ENCODE data around the gene PIEZO1. TPM values are rescaled to one million over a fixed set of nuclear protein-coding genes. Genes with fewer than 3 reads are reported as not detected.

Gene PIEZO1
- total and polyA plus RNA-seq, 2 donors (not counting 3 experiments of a cell fraction or from before 2014, with no cell fraction given), result 298 to 322 TPM

- POLR2A ChIA-PET, result no interaction called here
- H2AFZ ChIP-seq (ENCODE audit: low read depth, low read length), result no peak overlapping the region
- CTCF ChIA-PET, result interaction anchor here (1.5 kb wide), 1 partner anchor 20 kb away, joined by 4 read pairs; no protein-coding TSS in a partner anchor
- no peaks in the 10 kb centered on the region for H3K79me2 ChIP-seq (ENCODE audit: control insufficient read depth, insufficient read depth, low read length)
- intact Hi-C loops (cut with micrococcal nuclease) (no loop called here), dilution Hi-C loops (cut with MboI; ENCODE audit: extremely low pct_ligation_motif_present, low sequenced_read_pairs) (no loop called here)
- H3K27me3 ChIP-seq (ENCODE audit: control insufficient read depth in 2 of 2, insufficient read depth in 2 of 2, low read length in 2 of 2), result no peaks in the 10 kb centered on the region
- H3K4me1 ChIP-seq (ENCODE audit: control insufficient read depth, extremely low read depth, insufficient read depth, low read length), result no peaks in the 10 kb centered on the region
- H3K4me3 ChIP-seq (replicated peaks in 1 of 3; ENCODE audit: insufficient read depth in 1 of 3, low read depth in 1 of 3, low read length in 3 of 3), result no peak overlapping the region
- TF ChIP-seq JUN (IDR thresholded peaks at IDR 0.05; ENCODE audit: borderline replicate concordance, insufficient read depth, insufficient read length, low read depth), result no peak
- TF ChIP-seq MYC (IDR thresholded peaks at IDR 0.05; ENCODE audit: low read depth, low read length), result no peak
- TF ChIP-seq, protein P1, sequence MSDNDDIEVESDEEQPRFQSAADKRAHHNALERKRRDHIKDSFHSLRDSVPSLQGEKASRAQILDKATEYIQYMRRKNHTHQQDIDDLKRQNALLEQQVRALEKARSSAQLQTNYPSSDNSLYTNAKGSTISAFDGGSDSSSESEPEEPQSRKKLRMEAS (IDR thresholded peaks at IDR 0.05; ENCODE audit: insufficient read depth, insufficient read length), result no peak
- TF ChIP-seq POLR2AphosphoS5 (IDR thresholded peaks at IDR 0.05; ENCODE audit: insufficient read depth, low read depth, low read length), result no peak
- TF ChIP-seq EZH2 (IDR thresholded peaks at IDR 0.05; ENCODE audit: borderline replicate concordance, low read depth, low read length, severe bottlenecking), result no peak
- no peak for TF ChIP-seq POLR2A (IDR thresholded peaks at IDR 0.05; ENCODE audit: low read depth, low read length)
- TF ChIP-seq GATA2 (IDR thresholded peaks at IDR 0.05; ENCODE audit: insufficient read depth, insufficient read length, low read depth, low read length), result no peak
- no peak for TF ChIP-seq CTCF (IDR thresholded peaks at IDR 0.05; ENCODE audit: extremely low read depth in 1 of 2, insufficient read depth in 1 of 2, low read depth in 1 of 2, low read length in 2 of 2)
- no peak for TF ChIP-seq FOS (IDR thresholded peaks at IDR 0.05; ENCODE audit: borderline replicate concordance, insufficient read depth, low read length)
- peaks cover 0 to 3% of the 10 kb centered on the region in 2 experiments for H3K36me3 ChIP-seq (ENCODE audit: control insufficient read depth in 2 of 2, extremely low read depth in 1 of 2, insufficient read depth in 2 of 2, low read length in 2 of 2)
- no peaks in the 10 kb centered on the region for H3K9me3 ChIP-seq (replicated peaks; ENCODE audit: control insufficient read depth, insufficient read depth, low read length)
- BruUV-seq (replicated peaks), result no TSS peak
- H4K20me1 ChIP-seq (replicated peaks; ENCODE audit: control insufficient read depth, extremely low read depth, insufficient read depth, low read length), result no peaks in the 10 kb centered on the region
- no peak overlapping the region for H3K4me2 ChIP-seq (ENCODE audit: insufficient read depth, low read length)
- H3K27ac ChIP-seq (ENCODE audit: insufficient read depth, low read depth, low read length), result no peak overlapping the region
- FAIRE-seq (no peak), DNase-seq (ENCODE audit: low read depth, low spot score) (no peak)
- H3K9ac ChIP-seq (replicated peaks; ENCODE audit: extremely low read depth, insufficient read depth, low read length), result no peak overlapping the region
- H3K9me1 ChIP-seq (replicated peaks; ENCODE audit: control insufficient read depth, extremely low read depth, insufficient read depth, low read length), result no peaks in the 10 kb centered on the region
These were observed 41.2 kb upstream of the PIEZO1 start for GRCh38 chr16:88826070-88826840.
